Suprapubic skin (tissue), 4 donors: ENCODE measurements around the gene MUC6. TPM values are rescaled to one million over a fixed set of nuclear protein-coding genes. Genes with fewer than 3 reads are reported as not detected.

Experiments used
- DNase-seq, 2 donors: peaks; one replicate each; pipeline ENCODE4 v3.0.0-alpha.2; 2019; ENCODE audit warnings: low spot score in 2 of 2
- H3K27ac ChIP-seq: fragments of 200-600 bp; sonication (generic); one replicate; pipeline ENCODE4 v1.5.1; 2019
- H3K27me3 ChIP-seq: fragments of 200-600 bp; sonication (generic); one replicate; pipeline ENCODE4 v1.5.1; 2019
- H3K36me3 ChIP-seq: fragments of 200-600 bp; sonication (generic); one replicate; pipeline ENCODE4 v1.5.1; 2019
- H3K4me1 ChIP-seq: fragments of 200-600 bp; sonication (generic); one replicate; pipeline ENCODE4 v1.5.1; 2019
- H3K4me3 ChIP-seq: fragments of 200-600 bp; sonication (generic); one replicate; pipeline ENCODE4 v1.5.1; 2019; ENCODE audit warnings: mild to moderate bottlenecking
- H3K9me3 ChIP-seq: fragments of 200-600 bp; sonication (generic); one replicate; pipeline ENCODE4 v1.5.1; 2019
- CTCF ChIP-seq, 2 donors: fragments of 200-600 bp in 1 of 2; fragments of 450-650 bp in 1 of 2; sonication (generic) in 1 of 2; IDR thresholded peaks; one replicate each; pipeline ENCODE4 v1.5.1; 2016 to 2019; ENCODE audit warnings: antibody characterized with exemption in 2 of 2, mild to moderate bottlenecking in 1 of 2, moderate library complexity in 1 of 2
- EP300 ChIP-seq: sonication (generic); formaldehyde crosslinking; IDR thresholded peaks from one replicate; pipeline ENCODE4 v1.6.1; 2017; ENCODE audit warnings: antibody characterized with exemption
- POLR2A ChIP-seq, 2 donors: fragments of 450-650 bp; IDR thresholded peaks; one replicate each; pipeline ENCODE4 v1.6.1; 2017; ENCODE audit warnings: antibody characterized with exemption in 2 of 2, mild to moderate bottlenecking in 2 of 2, moderate library complexity in 2 of 2
- POLR2AphosphoS5 ChIP-seq, 3 donors: sonication (generic); formaldehyde crosslinking; IDR thresholded peaks; one replicate each; pipeline ENCODE4 v1.6.1; 2017; ENCODE audit warnings: antibody characterized with exemption in 3 of 3
- WGBS: methylation state at CpG from one replicate; pipeline ENCODE4 v1.1.5; 2018; 5-methylcytosine and 5-hydroxymethylcytosine counted together
- total RNA-seq, 4 donors: library from RNA; depleted of rRNA; stranded (reverse); fragments of >200 nt; gene quantifications; one replicate each; pipeline ENCODE4 v1.1.0, GENCODE V29; 2016

Gene MUC6
- total RNA-seq, 4 donors from 2014 or later = 0.04 TPM; not detected in 3

DNA sequence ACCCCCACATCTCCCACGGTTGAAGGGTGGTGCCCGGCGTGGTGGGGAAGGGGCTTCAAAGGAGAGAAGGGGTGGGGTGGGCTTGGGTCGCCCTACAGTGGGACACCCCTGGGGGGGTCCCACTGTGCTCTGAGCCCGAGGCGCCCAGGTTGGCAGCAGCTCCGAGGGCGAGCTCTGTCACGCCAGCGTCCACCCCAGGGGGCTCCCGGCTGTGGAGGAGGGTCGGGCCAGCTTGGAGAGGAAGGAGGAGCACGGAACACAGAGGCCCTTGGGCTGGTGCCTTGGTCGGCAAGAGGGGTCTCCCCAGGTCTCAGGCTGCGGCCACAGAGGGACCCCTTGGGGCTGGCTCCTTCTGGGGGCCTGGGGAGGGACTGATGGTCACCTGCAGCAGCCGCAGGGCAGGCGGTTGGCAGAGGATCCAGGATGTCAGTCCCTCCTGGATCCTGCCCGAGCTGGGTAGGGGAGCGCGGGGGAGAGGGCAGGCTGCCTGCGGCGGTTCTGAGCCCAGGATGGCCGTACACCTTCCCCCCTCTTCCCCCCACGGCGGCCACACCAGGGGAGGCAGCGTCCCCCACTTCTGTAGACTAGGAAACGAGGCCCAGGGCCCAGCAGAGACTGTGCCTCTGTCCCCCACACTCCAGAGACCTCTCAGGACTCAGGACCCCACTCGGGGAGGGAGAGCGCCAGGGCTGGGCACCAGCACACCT is 788 bp downstream of the MUC6 start:
- no CpG with 5 or more reads among the region's 29 CpGs for WGBS
- no peak overlapping the region for H3K27ac ChIP-seq
- TF ChIP-seq CTCF (IDR thresholded peaks at IDR 0.05) (no peak), POLR2AphosphoS5 (IDR thresholded peaks at IDR 0.05) (no peak), POLR2A (IDR thresholded peaks at IDR 0.05) (no peak), EP300 (no peak)
- no peaks in the 10 kb centered on the region for H3K9me3 ChIP-seq
- H3K4me3 ChIP-seq = no peak overlapping the region
- peaks cover 68% of the 10 kb centered on the region for H3K27me3 ChIP-seq
- no peak for DNase-seq
- no peaks in the 10 kb centered on the region for H3K36me3 ChIP-seq
- no peaks in the 10 kb centered on the region for H3K4me1 ChIP-seq

DNA sequence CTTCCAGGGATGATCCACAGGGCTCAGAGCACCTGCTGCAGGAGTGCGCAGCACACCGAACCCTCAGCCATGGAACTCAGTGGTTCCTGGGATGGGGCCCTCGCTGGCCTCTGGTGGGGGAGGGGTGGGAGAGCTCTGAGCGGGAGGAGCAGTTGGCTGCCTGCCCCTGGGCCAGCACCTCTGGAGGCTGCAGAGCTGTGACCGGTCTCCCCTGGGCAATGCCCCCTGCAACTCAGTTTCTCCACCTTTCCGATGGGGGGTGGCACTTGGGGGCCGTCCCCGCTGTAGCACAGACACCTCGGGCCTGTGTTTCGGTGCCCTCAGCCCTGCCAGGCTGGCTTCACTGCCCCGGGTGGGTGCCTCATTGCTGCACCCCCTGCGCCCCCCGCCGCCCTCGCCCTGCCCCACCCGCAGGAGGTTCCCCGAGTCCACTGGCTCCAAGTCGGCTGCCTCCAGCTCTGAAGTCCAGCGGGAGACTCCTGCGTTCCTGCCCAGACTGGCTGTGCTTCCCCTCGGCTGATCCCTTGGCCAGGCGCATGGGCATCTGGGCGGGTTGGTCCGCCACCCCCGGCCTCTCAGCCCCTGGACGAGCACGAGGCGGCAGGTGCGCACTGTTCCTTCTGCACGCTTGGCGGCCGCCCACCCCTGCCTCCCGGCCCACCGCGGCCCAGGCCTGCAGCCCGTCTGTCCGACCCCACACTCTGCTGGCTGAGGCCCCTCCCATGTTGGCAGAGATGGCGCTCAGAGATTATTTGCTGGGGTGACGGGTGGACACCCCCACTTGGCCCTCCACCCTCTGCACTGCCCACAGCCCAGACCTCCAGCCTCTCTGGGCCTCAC is 1.8 kb downstream of the MUC6 start:
- H3K27me3 ChIP-seq = peaks cover 62% of the 10 kb centered on the region
- 61% methylated on average over 15 of the region's 39 CpGs for WGBS
- H3K27ac ChIP-seq = no peak overlapping the region
- no peak for TF ChIP-seq POLR2A (IDR thresholded peaks at IDR 0.05)
- no peak for TF ChIP-seq CTCF (IDR thresholded peaks at IDR 0.05)
- no peak for TF ChIP-seq EP300
- no peak for TF ChIP-seq POLR2AphosphoS5 (IDR thresholded peaks at IDR 0.05)
- H3K4me3 ChIP-seq = no peak overlapping the region
- H3K9me3 ChIP-seq = no peaks in the 10 kb centered on the region
- no peaks in the 10 kb centered on the region for H3K36me3 ChIP-seq
- no peaks in the 10 kb centered on the region for H3K4me1 ChIP-seq
- no peak for DNase-seq

- no peaks in the 10 kb centered on the region for H3K9me3 ChIP-seq
- TF ChIP-seq POLR2A (IDR thresholded peaks at IDR 0.05) = no peak
- no peak for TF ChIP-seq CTCF (IDR thresholded peaks at IDR 0.05)
- no peak for TF ChIP-seq EP300
- TF ChIP-seq POLR2AphosphoS5 (IDR thresholded peaks at IDR 0.05) = no peak
- H3K27me3 ChIP-seq = peaks cover 62% of the 10 kb centered on the region
- H3K36me3 ChIP-seq = no peaks in the 10 kb centered on the region
- WGBS = 20% methylated on average over 1 of the region's 8 CpGs
- H3K4me3 ChIP-seq = no peak overlapping the region
- H3K4me1 ChIP-seq = no peaks in the 10 kb centered on the region
- no peak overlapping the region for H3K27ac ChIP-seq
- DNase-seq = no peak
Measured at GRCh38 chr11:1034001-1034400, 2.5 kb downstream of the MUC6 start.

- Histone ChIP-seq H3K4me1 (no peaks in the 10 kb centered on the region), H3K27me3 (peaks cover 61% of the 10 kb centered on the region), H3K4me3 (no peak overlapping the region), H3K9me3 (no peaks in the 10 kb centered on the region), H3K36me3 (no peaks in the 10 kb centered on the region), H3K27ac (no peak overlapping the region)
- TF ChIP-seq POLR2A (IDR thresholded peaks at IDR 0.05) (no peak), EP300 (no peak), POLR2AphosphoS5 (IDR thresholded peaks at IDR 0.05) (no peak), CTCF (IDR thresholded peaks at IDR 0.05) (no peak)
- WGBS = 41% methylated on average over 13 of the region's 38 CpGs
- DNase-seq = no peak
Measured at GRCh38 chr11:1033016-1033798, 3.3 kb downstream of the MUC6 start.
